HEK293 (cell line): Measurements from ENCODE around the gene TTC7B.

Experiments used
- CTCF ChIA-PET: fragments of 350-600 bp; formaldehyde crosslinking; extraction: SDS; loops from one replicate; lab custom pipeline; 2021; ENCODE audit warnings: antibody characterized with exemption; lab: Yijun Ruan, JAX
- POLR2A ChIA-PET: fragments of 300-600 bp; formaldehyde crosslinking; extraction: SDS; loops from one replicate; lab custom pipeline; 2020; ENCODE audit warnings: antibody characterized with exemption, inconsistent platforms; lab: Yijun Ruan, JAX
- H3K27ac ChIP-seq: fragments of 200-500 bp; sonication (Bioruptor generic); 2 replicates; pipeline ENCODE4 v1.5.1; 2014; ENCODE audit warnings: low read depth, low read length, control low read depth, inconsistent platforms; ENCODE audit errors: extremely low read depth
- H3K36me3 ChIP-seq, 2 experiments: fragments of 200-500 bp in 1 of 2; sonication (Bioruptor generic) in 1 of 2; 1 replicate in 1 of 2; 2 replicates in 1 of 2; pipeline ENCODE4 v1.5.1; 2014 to 2017; ENCODE audit warnings: inconsistent platforms in 2 of 2, low read length in 2 of 2; ENCODE audit not compliant: control insufficient read depth in 2 of 2, insufficient read depth in 1 of 2
- H3K4me1 ChIP-seq: fragments of 200-500 bp; sonication (Bioruptor generic); 2 replicates; pipeline ENCODE4 v1.5.1; 2014; ENCODE audit warnings: mild to moderate bottlenecking, low read length, inconsistent platforms; ENCODE audit not compliant: control insufficient read depth, insufficient read depth
- H3K4me3 ChIP-seq: 2 replicates; pipeline ENCODE4 v1.5.1; 2011; ENCODE audit warnings: low read depth, mild to moderate bottlenecking, control low read depth, low read length, moderate library complexity
- H3K9me3 ChIP-seq: fragments of 200-500 bp; sonication (Bioruptor generic); 2 replicates; pipeline ENCODE4 v1.5.1; 2014; ENCODE audit warnings: low read depth, low read length, inconsistent platforms; ENCODE audit not compliant: control insufficient read depth, insufficient read depth
- BCL11B ChIP-seq: fragments of 450-650 bp; formaldehyde crosslinking; IDR thresholded peaks from 2 replicates; pipeline ENCODE4 v1.5.1; 2016; ENCODE audit warnings: low read depth, missing biosample characterization, missing genetic modification characterization
- BCL6B ChIP-seq: fragments of 450-650 bp; formaldehyde crosslinking; IDR thresholded peaks from 2 replicates; pipeline ENCODE4 v1.5.1; 2017; ENCODE audit warnings: missing biosample characterization, missing genetic modification characterization
- ELK4 ChIP-seq: IDR thresholded peaks from 2 replicates; pipeline ENCODE4 v1.6.1; 2011; ENCODE audit warnings: mild to moderate bottlenecking, low read depth, low read length, borderline replicate concordance
- GLI2 ChIP-seq: fragments of 450-650 bp; formaldehyde crosslinking; IDR thresholded peaks from 2 replicates; pipeline ENCODE4; 2017; ENCODE audit warnings: missing biosample characterization, missing genetic modification characterization, low read depth, borderline replicate concordance
- HOXD13 ChIP-seq: sonication (generic); formaldehyde crosslinking; IDR thresholded peaks from 2 replicates; pipeline ENCODE4 v1.8.0; 2022; ENCODE audit warnings: missing genetic modification reagents, borderline replicate concordance
- KLF1 ChIP-seq: fragments of 450-650 bp; formaldehyde crosslinking; IDR thresholded peaks from 2 replicates; pipeline ENCODE4 v1.5.1; 2016; ENCODE audit warnings: missing biosample characterization, missing genetic modification characterization
- KLF7 ChIP-seq: fragments of 450-650 bp; formaldehyde crosslinking; IDR thresholded peaks from 2 replicates; pipeline ENCODE4 v1.5.1; 2016; ENCODE audit warnings: missing biosample characterization, missing genetic modification characterization, borderline replicate concordance
- KLF8 ChIP-seq: fragments of 450-650 bp; formaldehyde crosslinking; IDR thresholded peaks from 2 replicates; pipeline ENCODE4 v1.5.1; 2016; ENCODE audit warnings: missing biosample characterization, missing genetic modification characterization
- OSR2 ChIP-seq: fragments of 450-650 bp; formaldehyde crosslinking; IDR thresholded peaks from 2 replicates; pipeline ENCODE4 v1.5.1; 2016; ENCODE audit warnings: missing biosample characterization, missing genetic modification characterization
- PRDM1 ChIP-seq: fragments of 450-650 bp; formaldehyde crosslinking; IDR thresholded peaks from 2 replicates; pipeline ENCODE4; 2016; ENCODE audit warnings: missing biosample characterization, missing genetic modification characterization
- SCRT2 ChIP-seq: fragments of 450-650 bp; formaldehyde crosslinking; IDR thresholded peaks from 2 replicates; pipeline ENCODE4 v1.5.1; 2016; ENCODE audit warnings: missing biosample characterization, missing genetic modification characterization
- ZBTB1 ChIP-seq: fragments of 450-650 bp; formaldehyde crosslinking; IDR thresholded peaks from 2 replicates; pipeline ENCODE4 v1.5.1; 2016; ENCODE audit warnings: missing biosample characterization, missing genetic modification characterization
- ZBTB20 ChIP-seq: fragments of 450-650 bp; formaldehyde crosslinking; IDR thresholded peaks from 2 replicates; pipeline ENCODE4 v1.5.1; 2016; ENCODE audit warnings: missing biosample characterization, missing genetic modification characterization
- ZFP3 ChIP-seq: fragments of 450-650 bp; formaldehyde crosslinking; IDR thresholded peaks from 2 replicates; pipeline ENCODE4 v1.5.1; 2016; ENCODE audit warnings: low read depth, missing biosample characterization, missing genetic modification characterization
- ZNF16 ChIP-seq: fragments of 450-650 bp; formaldehyde crosslinking; IDR thresholded peaks from 2 replicates; pipeline ENCODE4 v1.5.1; 2016; ENCODE audit warnings: low read depth, missing biosample characterization, missing genetic modification characterization
- ZNF174 ChIP-seq: fragments of 450-650 bp; formaldehyde crosslinking; IDR thresholded peaks from 2 replicates; pipeline ENCODE4 v1.5.0; 2017; ENCODE audit warnings: missing biosample characterization, mild to moderate bottlenecking, missing genetic modification characterization
- ZNF26 ChIP-seq: fragments of 450-650 bp; formaldehyde crosslinking; IDR thresholded peaks from 2 replicates; pipeline ENCODE4 v1.5.1; 2016; ENCODE audit warnings: missing biosample characterization, missing genetic modification characterization
- ZNF341 ChIP-seq: fragments of 450-650 bp; formaldehyde crosslinking; IDR thresholded peaks from 2 replicates; pipeline ENCODE4; 2016; ENCODE audit warnings: low read depth, missing biosample characterization, missing genetic modification characterization
- ZNF366 ChIP-seq: fragments of 450-650 bp; formaldehyde crosslinking; conservative IDR thresholded peaks from 2 replicates; pipeline ENCODE4 v1.5.1; 2016; ENCODE audit warnings: missing biosample characterization, missing genetic modification characterization
- ZNF473 ChIP-seq: fragments of 450-650 bp; formaldehyde crosslinking; IDR thresholded peaks from 2 replicates; pipeline ENCODE4 v1.5.1; 2017; ENCODE audit warnings: missing biosample characterization, missing genetic modification characterization
- ZNF521 ChIP-seq: fragments of 450-650 bp; formaldehyde crosslinking; IDR thresholded peaks from 2 replicates; pipeline ENCODE4 v1.5.1; 2017; ENCODE audit warnings: missing biosample characterization, mild to moderate bottlenecking, missing genetic modification characterization
- ZNF658 ChIP-seq: fragments of 450-650 bp; formaldehyde crosslinking; IDR thresholded peaks from 2 replicates; pipeline ENCODE4; 2016; ENCODE audit warnings: missing biosample characterization, missing genetic modification characterization
- ZNF670 ChIP-seq: fragments of 450-650 bp; formaldehyde crosslinking; IDR thresholded peaks from 2 replicates; pipeline ENCODE4 v1.5.1; 2016; ENCODE audit warnings: missing biosample characterization, missing genetic modification characterization, low read depth
- ZNF704 ChIP-seq: fragments of 450-650 bp; formaldehyde crosslinking; IDR thresholded peaks from 2 replicates; pipeline ENCODE4 v1.5.1; 2016; ENCODE audit warnings: missing biosample characterization, missing genetic modification characterization

The TTC7B gene

GRCh38 chr14:90742729-90743128 lies 73.5 kb downstream of the TTC7B start:
- Histone ChIP-seq H3K4me3 (no peak overlapping the region), H3K9me3 (no peaks in the 10 kb centered on the region), H3K27ac (no peak overlapping the region), H3K4me1 (no peaks in the 10 kb centered on the region), H3K36me3 (peaks cover 0 to 15% of the 10 kb centered on the region in 2 experiments; a peak in 2 of 3 replicates)
- ChIA-PET CTCF (interaction anchor here (0.6 kb wide), 1 partner anchor 15 kb away, joined by 3 read pairs; no protein-coding TSS in a partner anchor), POLR2A (no interaction called here)
- TF ChIP-seq ZNF16 = no peak
- no peak for TF ChIP-seq ZFP3 (tag by site-specific recombination)
- TF ChIP-seq ELK4 = no peak
- no peak for TF ChIP-seq ZNF704
- no peak for TF ChIP-seq ZBTB1 (tag by site-specific recombination)
- no peak for TF ChIP-seq HOXD13 (CRISPR knock-in tag)
- no peak for TF ChIP-seq ZNF473 (tag by site-specific recombination)
- TF ChIP-seq ZNF521 (tag by site-specific recombination) = no peak
- TF ChIP-seq KLF8 (tag by site-specific recombination) = no peak
- TF ChIP-seq OSR2 (tag by site-specific recombination) = no peak
- no peak for TF ChIP-seq KLF7 (tag by site-specific recombination)
- no peak for TF ChIP-seq ZNF341 (tag by site-specific recombination)

- Histone ChIP-seq H3K4me3 (no peak overlapping the region), H3K27ac (no peak overlapping the region), H3K36me3 (peaks cover 0 to 15% of the 10 kb centered on the region in 2 experiments; a peak in 2 of 3 replicates), H3K4me1 (no peaks in the 10 kb centered on the region), H3K9me3 (no peaks in the 10 kb centered on the region)
- ChIA-PET POLR2A (no interaction called here), CTCF (interaction anchor here (0.6 to 1.0 kb wide), 2 partner anchors 15 to 17 kb away, joined by 3 to 4 read pairs; no protein-coding TSS in a partner anchor)
- TF ChIP-seq PRDM1 (tag by site-specific recombination) (peak; percentile 93), ZNF366 (tag by site-specific recombination) (peak; percentile 71), ZBTB20 (tag by site-specific recombination) (no peak)
These were observed 74.0 kb downstream of the TTC7B start for GRCh38 chr14:90742252-90742651.

- no peak overlapping the region for H3K4me3 ChIP-seq
- H3K9me3 ChIP-seq = no peaks in the 10 kb centered on the region
- POLR2A ChIA-PET = no interaction called here
- CTCF ChIA-PET = interaction anchor here (1.0 kb wide), 1 partner anchor 18 kb away, joined by 4 read pairs; no protein-coding TSS in a partner anchor
- 0 out of 2 replicates have a peak, but pooled peaks have one; percentile 37 for TF ChIP-seq SCRT2
- no peak for TF ChIP-seq ZNF658
- no peak overlapping the region for H3K27ac ChIP-seq
- H3K36me3 ChIP-seq = peaks cover 0 to 15% of the 10 kb centered on the region in 2 experiments; a peak in 2 of 3 replicates
- no peaks in the 10 kb centered on the region for H3K4me1 ChIP-seq
These were observed 74.6 kb downstream of the TTC7B start for GRCh38 chr14:90741682-90741946.

GRCh38 chr14:90740946-90741681 lies 75.1 kb downstream of the TTC7B start:
- no peak for TF ChIP-seq HOXD13 (CRISPR knock-in tag)
- no peak for TF ChIP-seq ZNF670
- TF ChIP-seq BCL11B (tag by site-specific recombination) = no peak
- no peak for TF ChIP-seq KLF1 (tag by site-specific recombination)
- no peak for TF ChIP-seq ZNF26
- no peak for TF ChIP-seq GLI2 (tag by site-specific recombination)
- no peak for TF ChIP-seq ZNF174 (tag by site-specific recombination)
- TF ChIP-seq BCL6B (tag by site-specific recombination) = no peak
- TF ChIP-seq, all 188 proteins: peak for 0
- ChIA-PET POLR2A (no interaction called here), CTCF (interaction anchor here (1.0 to 1.6 kb wide), 2 partner anchors 19 kb away, joined by 3 to 4 read pairs; no protein-coding TSS in a partner anchor)
- Histone ChIP-seq H3K36me3 (peaks cover 0 to 15% of the 10 kb centered on the region in 2 experiments; a peak in 2 of 3 replicates), H3K4me1 (no peaks in the 10 kb centered on the region), H3K4me3 (no peak overlapping the region), H3K27ac (no peak overlapping the region), H3K9me3 (no peaks in the 10 kb centered on the region)
